Inflammatory macrophage (primary cell): ENCODE data around the gene CDKN2AIPNL.
"Not testable (repeated sequence)": the region's sequence is repeated elsewhere in the genome, so short reads cannot be mapped to it uniquely, and the experiment has no call there.

Source experiments
- DNase-seq, 2 donors: peaks; one replicate each; pipeline ENCODE4 v3.0.0-alpha.2; 2020 to 2022

Gene CDKN2AIPNL

GRCh38 chr5:134437847-134438581, 26.3 kb upstream of the CDKN2AIPNL start:
- no peak for DNase-seq

GRCh38 chr5:134437340-134437846, 25.7 kb upstream of the CDKN2AIPNL start:
- DNase-seq: no peak

GRCh38 chr5:134436523-134437339, 25.1 kb upstream of the CDKN2AIPNL start:
- DNase-seq: peak; percentile 63 to 81

- no peak for DNase-seq
These were observed 23.9 kb upstream of the CDKN2AIPNL start for GRCh38 chr5:134435560-134435959.

- no peak for DNase-seq
These were observed 21.1 kb upstream of the CDKN2AIPNL start for GRCh38 chr5:134432677-134433359.

GRCh38 chr5:134432174-134432573, 20.5 kb upstream of the CDKN2AIPNL start:
- no peak for DNase-seq

- no peak for DNase-seq
These were observed 18.4 kb upstream of the CDKN2AIPNL start for GRCh38 chr5:134430001-134430569.

GRCh38 chr5:134427540-134428041, 15.9 kb upstream of the CDKN2AIPNL start:
- DNase-seq: no peak

- no peak for DNase-seq
These were observed 14.7 kb upstream of the CDKN2AIPNL start for GRCh38 chr5:134426361-134426760.

GRCh38 chr5:134423376-134423775, 11.7 kb upstream of the CDKN2AIPNL start:
- no peak for DNase-seq

- no peak for DNase-seq
These were observed 11.2 kb upstream of the CDKN2AIPNL start for GRCh38 chr5:134422791-134423365.

- not testable (repeated sequence) for DNase-seq
These were observed 9.4 kb upstream of the CDKN2AIPNL start for GRCh38 chr5:134421038-134421437.

- DNase-seq: no peak
These were observed 8.7 kb upstream of the CDKN2AIPNL start for GRCh38 chr5:134420343-134420742.

GRCh38 chr5:134418958-134419357, 7.3 kb upstream of the CDKN2AIPNL start:
- no peak for DNase-seq

- DNase-seq: no peak
These were observed 6.0 kb upstream of the CDKN2AIPNL start for GRCh38 chr5:134417707-134418106.

GRCh38 chr5:134413046-134413445, 1.4 kb upstream of the CDKN2AIPNL start:
- DNase-seq: no peak

- no peak for DNase-seq
These were observed 494 bp downstream of the CDKN2AIPNL start for GRCh38 chr5:134411228-134411545.

- no peak for DNase-seq
These were observed 859 bp downstream of the CDKN2AIPNL start for GRCh38 chr5:134410822-134411221.

- DNase-seq: no peak
These were observed 2.4 kb downstream of the CDKN2AIPNL start for GRCh38 chr5:134409321-134409720.

- DNase-seq: no peak
These were observed 5.3 kb downstream of the CDKN2AIPNL start for GRCh38 chr5:134406390-134406789.

- DNase-seq: no peak
These were observed 7.7 kb downstream of the CDKN2AIPNL start for GRCh38 chr5:134403951-134404350.

- DNase-seq: no peak
These were observed 13.0 kb downstream of the CDKN2AIPNL start for GRCh38 chr5:134398609-134399155.
